ENCODE data around the gene PKP4.
A peak's percentile ranks its signal among the peaks of the same experiment; 100 is the strongest.
"Not testable (repeated sequence)": the region's sequence is repeated elsewhere in the genome, so short reads cannot be mapped to it uniquely, and the experiment has no call there.

The PKP4 gene

DNA sequence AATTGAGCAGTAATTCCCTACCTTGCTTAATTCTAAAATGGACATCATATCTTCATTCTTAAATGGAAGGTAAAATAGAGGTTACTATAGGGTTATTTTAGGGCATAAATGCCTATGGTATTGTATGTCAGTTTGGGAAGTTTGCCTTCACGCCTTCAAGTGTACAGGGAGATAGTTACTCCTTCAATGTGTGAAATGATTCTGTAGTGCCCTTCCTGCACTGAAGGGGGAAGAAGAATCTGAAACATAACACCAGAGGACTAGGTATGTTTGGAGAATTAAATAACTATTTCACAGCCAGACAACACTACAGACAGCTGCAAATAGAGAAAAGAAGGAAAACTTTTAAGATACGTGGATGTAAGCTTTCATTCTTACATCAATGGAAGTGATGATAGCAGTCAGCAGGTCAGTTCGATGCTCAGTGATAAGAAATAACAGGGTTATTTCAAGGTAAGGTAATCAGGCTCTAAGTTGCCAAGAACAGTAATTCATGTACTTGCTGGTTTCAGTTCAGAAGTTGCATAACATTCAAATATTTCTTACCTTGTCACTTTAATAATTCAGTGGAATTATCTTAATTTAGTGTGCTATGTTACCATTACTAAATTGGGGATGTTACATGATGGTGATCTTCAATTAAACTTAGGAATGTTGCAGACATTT lies 4.0 kb downstream of the PKP4 start:
- no peak overlapping the region for H3K27ac Mint-ChIP-seq
- no peaks in the 10 kb centered on the region for H3K27me3 Mint-ChIP-seq

DNA sequence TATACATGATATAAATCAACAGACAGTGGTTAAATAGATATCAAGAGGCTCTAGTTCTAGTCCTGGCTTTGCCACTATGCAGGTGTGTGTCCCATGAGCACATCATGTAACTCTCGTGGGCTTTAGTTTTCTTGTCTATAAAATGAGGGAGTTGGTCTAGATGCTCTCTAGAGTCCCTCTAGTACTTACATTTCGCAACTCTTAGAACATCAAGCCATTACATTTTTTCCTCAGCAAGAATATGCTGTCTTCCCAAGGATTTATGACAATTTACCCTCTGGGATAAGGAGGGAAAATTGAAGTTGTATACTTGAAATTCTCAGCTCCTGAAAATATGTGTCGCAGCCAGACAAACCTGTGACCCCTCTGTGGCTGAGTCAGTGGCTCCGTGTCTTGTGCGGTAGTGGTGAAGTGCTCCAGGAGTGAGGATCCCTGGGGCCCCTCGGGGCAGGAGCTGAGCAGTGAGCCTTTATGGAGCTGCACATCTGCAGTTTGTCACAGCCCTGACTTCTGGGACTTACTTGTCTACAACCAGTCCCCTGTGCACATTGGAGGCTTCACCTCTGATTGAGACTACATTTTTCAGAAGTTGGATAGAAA lies 6.8 kb downstream of the PKP4 start:
- Mint-ChIP-seq H3K4me1 (peaks cover 17% of the 10 kb centered on the region), H3K9me3 (no peaks in the 10 kb centered on the region), H3K27me3 (no peaks in the 10 kb centered on the region), H3K4me3 (no peak overlapping the region), H3K36me3 (no peaks in the 10 kb centered on the region), H3K27ac (no peak overlapping the region)

More for the DNA sequence above, 4.0 kb downstream of the PKP4 start:
- H3K36me3 Mint-ChIP-seq = no peaks in the 10 kb centered on the region
- H3K4me3 Mint-ChIP-seq = no peak overlapping the region
- peaks cover 31% of the 10 kb centered on the region for H3K4me1 Mint-ChIP-seq
- no peaks in the 10 kb centered on the region for H3K9me3 Mint-ChIP-seq

DNA sequence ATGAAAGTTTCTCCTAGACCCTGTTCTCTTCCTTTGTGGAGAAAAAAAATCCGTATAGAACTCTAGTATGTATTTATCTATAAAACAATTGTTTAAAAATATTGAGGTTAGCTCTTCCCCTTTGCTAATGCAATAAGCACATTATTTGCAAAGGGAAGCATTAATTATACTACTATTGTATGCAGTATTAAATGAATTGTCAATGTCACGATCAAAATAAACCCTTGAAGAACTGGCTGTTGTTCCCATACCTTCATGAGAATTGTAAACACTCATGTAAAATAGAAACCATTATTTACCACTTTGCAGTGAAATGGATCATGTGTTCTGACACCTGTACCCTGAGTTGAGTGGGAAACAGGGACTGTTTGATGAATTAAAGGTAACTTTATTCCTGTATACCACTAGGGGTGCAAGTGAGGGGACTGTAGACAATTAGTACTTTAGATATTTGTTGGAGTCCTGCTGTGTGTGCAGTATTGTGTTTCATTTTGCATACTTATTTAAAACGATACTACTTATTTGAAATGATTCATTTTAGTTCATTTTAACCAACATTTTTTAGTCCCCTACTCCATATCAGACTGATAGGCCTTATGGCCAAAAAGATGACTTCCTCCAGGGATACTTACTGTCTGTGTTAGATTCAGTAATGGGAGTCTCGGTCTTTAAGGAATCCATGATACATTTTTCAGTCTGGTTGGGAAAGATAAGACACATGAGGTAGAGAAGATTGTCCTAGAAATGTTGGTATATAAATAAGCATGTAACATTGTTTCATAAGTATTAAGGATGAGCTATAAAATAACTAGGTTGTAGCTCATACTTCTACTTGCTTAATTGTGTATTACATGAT lies 7.9 kb downstream of the PKP4 start:
- Mint-ChIP-seq H3K27ac (no peak overlapping the region), H3K36me3 (peaks cover under 1% of the 10 kb centered on the region), H3K9me3 (no peaks in the 10 kb centered on the region), H3K27me3 (no peaks in the 10 kb centered on the region), H3K4me1 (peaks cover 13% of the 10 kb centered on the region), H3K4me3 (no peak overlapping the region)

DNA sequence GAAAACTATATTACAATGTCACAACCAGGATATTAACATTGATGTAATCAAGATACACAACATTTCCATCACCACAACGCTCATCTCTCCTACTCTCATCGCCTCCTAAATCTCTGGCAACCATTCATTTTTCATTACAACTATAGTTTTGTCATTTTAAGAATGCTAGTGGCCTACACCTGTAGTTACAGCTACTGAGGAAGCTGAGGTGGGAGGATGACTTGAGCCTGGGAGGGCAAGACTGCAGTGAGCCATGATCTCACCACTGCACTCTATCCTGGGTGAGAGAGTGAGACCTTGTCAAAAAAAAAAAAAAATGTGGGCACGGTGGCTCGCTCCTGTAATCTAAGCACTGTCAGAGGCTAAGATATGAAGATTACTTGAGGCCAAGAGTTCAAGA lies 10.5 kb downstream of the PKP4 start:
- Mint-ChIP-seq H3K4me1 (no peaks in the 10 kb centered on the region), H3K9me3 (no peaks in the 10 kb centered on the region), H3K27ac (no peak overlapping the region), H3K27me3 (no peaks in the 10 kb centered on the region), H3K4me3 (no peak overlapping the region), H3K36me3 (peaks cover 9% of the 10 kb centered on the region)

DNA sequence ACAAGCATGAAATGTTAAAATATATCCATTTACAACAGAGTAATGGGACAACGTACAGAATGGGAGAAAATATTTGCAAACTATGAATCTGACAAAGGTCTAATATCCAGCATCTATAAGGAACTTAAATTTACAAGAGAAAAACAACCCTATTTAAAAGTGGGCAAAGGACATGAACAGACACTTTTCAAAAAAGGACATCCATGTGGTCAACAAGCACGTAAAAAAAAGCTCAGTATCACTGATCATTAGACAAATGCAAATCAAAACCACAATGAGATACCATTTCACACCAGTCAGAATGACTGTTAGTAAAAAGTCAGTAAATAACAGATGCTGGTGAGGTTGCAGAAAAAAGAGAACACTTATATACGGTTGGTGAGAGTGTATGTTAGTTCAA lies 16.1 kb downstream of the PKP4 start:
- not testable (repeated sequence) for H3K4me3 Mint-ChIP-seq, H3K27ac Mint-ChIP-seq, H3K9me3 Mint-ChIP-seq, H3K27me3 Mint-ChIP-seq
- H3K36me3 Mint-ChIP-seq = peaks cover 10% of the 10 kb centered on the region
- H3K4me1 Mint-ChIP-seq = peaks cover 23% of the 10 kb centered on the region

DNA sequence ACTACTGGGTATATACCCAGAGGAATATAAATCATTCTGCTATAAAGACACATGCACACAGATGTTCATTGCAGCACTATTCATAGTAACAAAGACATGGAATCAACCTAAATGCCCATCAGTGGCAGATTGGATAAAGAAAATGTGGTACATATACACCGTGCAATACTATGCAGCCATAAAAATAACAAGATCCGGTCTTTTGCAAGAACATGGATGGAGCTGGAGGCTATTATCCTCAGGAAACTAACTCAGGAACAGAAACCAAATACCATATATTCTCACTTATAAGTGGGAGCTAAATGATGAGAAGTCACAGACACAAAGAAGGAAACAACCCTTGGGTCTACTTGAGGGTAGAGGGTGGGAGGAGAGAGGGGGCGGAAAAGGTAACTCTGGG lies 16.5 kb downstream of the PKP4 start:
- Mint-ChIP-seq H3K4me1 (peaks cover 28% of the 10 kb centered on the region), H3K36me3 (peaks cover 10% of the 10 kb centered on the region)
- not testable (repeated sequence) for H3K27ac Mint-ChIP-seq, H3K9me3 Mint-ChIP-seq, H3K4me3 Mint-ChIP-seq, H3K27me3 Mint-ChIP-seq

DNA sequence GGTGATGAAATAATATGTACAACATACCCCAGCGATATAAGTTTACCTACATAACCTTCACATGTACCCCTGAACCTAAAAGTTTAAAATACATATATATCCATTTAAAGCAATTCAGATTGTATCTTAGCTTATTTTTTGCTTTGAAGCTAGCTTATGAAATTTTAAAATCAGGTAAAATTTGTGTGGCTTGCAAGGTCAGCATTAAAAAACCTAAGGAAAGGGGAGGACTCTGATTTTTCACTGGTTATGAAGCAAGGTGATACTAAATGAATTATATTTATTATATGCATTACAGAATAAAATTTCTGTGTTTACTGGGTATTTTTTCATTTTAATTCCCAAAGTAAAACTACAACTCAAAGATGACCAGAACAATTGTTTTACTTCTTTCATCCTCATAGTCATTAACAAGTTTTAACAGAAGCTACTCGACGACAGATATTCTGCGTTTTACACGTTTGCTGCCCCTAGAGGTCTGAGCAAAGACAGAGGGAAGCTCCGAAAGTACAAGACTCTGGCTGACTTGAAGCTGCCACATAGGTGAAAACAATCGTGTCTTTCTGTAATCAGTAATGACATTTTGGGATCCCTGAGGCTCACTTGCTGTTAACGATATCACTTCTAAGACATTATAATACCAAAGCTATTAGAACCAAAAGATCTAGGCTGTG lies 17.1 kb downstream of the PKP4 start:
- Mint-ChIP-seq H3K36me3 (peaks cover 10% of the 10 kb centered on the region), H3K4me1 (peaks cover 31% of the 10 kb centered on the region), H3K27me3 (no peaks in the 10 kb centered on the region), H3K27ac (no peak overlapping the region), H3K9me3 (no peaks in the 10 kb centered on the region), H3K4me3 (no peak overlapping the region)

DNA sequence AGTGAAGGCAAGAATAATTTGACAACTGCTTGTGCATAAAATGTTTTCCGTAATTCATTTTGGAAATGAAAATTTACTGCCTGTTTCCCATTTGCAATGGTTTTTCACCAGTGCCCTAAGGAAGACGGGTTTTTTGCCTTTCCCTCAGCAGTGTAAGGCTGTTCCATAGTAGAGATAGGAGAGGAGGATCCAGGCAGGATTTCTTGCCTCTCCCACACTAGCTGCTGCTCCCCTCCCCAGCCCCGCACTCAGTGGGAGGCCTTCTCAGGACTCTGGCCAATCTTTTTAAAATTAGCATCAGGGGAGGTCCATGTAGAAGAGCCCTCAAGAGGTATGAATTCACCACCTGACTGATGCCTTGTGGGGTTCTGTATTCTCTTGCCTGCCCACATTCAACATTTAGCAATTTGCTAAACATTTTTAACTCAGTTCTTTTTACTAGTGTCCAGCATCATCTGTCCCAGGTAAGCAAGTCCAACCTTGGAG lies 17.8 kb downstream of the PKP4 start:
- not testable (repeated sequence) for H3K9me3 Mint-ChIP-seq, H3K4me3 Mint-ChIP-seq, H3K27ac Mint-ChIP-seq, H3K27me3 Mint-ChIP-seq
- peaks cover 31% of the 10 kb centered on the region for H3K4me1 Mint-ChIP-seq
- peaks cover 10% of the 10 kb centered on the region for H3K36me3 Mint-ChIP-seq

DNA sequence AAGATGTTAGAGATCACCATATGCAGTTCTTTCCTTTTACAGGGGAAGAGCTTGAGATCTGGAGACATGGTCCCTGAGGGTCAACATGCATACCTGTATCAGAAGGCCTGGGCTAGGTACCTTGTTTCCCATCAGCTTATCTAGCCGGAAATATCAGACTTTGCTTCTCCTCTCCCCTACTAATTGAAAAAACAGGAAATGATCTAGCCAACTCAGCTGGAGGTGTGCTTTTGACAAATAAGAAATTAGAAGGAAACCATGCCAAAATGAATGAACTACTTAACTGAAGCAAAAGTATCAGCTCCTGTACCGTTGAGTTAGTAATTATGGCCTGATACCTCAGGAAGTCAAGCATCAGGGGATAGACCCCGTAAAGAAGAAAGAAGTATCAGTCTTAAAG lies 20.4 kb downstream of the PKP4 start:
- no peaks in the 10 kb centered on the region for H3K9me3 Mint-ChIP-seq
- peaks cover 1% of the 10 kb centered on the region for H3K36me3 Mint-ChIP-seq
- H3K4me3 Mint-ChIP-seq = peak overlapping the region; percentile 45
- H3K27ac Mint-ChIP-seq = peak overlapping the region; percentile 65
- no peaks in the 10 kb centered on the region for H3K27me3 Mint-ChIP-seq
- H3K4me1 Mint-ChIP-seq = peaks cover 31% of the 10 kb centered on the region

DNA sequence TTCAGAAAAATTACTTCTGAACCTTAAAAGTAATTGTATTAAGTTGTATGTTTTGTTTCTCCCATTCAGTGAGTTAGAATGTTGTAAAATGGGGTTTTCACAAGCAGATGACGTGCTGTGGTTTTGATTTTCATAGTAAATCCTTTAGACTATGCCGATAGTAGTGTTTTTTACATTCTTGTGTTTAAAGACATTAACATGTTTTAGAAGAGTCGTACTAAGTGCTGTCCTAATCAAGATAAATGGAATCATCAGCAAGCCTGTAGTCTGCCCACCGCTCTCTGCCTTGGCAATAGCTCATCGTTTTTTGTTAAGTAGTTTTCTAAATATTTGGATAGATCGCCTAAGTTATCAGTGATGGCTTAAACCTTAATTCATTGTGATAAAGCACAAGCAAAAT lies 21.5 kb downstream of the PKP4 start:
- Mint-ChIP-seq H3K27ac (no peak overlapping the region), H3K9me3 (no peaks in the 10 kb centered on the region), H3K4me3 (no peak overlapping the region), H3K27me3 (no peaks in the 10 kb centered on the region), H3K4me1 (peaks cover 33% of the 10 kb centered on the region), H3K36me3 (peaks cover 3% of the 10 kb centered on the region)

DNA sequence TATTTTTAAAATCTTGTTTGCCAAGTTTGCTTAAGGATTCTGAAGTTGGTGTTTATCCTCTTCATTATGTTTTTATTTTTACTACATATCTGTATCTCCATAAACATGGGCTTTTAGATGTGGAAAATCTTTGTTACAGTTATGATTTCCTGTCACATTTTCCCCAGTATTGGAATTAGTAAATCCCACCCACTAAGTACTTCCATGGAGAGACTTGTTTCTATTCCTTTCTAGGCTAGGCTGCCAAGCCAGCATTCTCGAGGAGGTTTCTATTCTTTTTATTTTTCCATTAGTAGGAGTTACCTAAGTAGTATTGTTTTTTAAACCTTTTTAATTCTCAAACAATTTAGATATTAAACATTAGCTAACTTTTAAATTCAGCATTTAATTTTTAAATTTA lies 22.1 kb downstream of the PKP4 start:
- Mint-ChIP-seq H3K27me3 (no peaks in the 10 kb centered on the region), H3K36me3 (peaks cover 4% of the 10 kb centered on the region), H3K4me1 (peaks cover 34% of the 10 kb centered on the region), H3K4me3 (no peak overlapping the region), H3K9me3 (no peaks in the 10 kb centered on the region), H3K27ac (no peak overlapping the region)

DNA sequence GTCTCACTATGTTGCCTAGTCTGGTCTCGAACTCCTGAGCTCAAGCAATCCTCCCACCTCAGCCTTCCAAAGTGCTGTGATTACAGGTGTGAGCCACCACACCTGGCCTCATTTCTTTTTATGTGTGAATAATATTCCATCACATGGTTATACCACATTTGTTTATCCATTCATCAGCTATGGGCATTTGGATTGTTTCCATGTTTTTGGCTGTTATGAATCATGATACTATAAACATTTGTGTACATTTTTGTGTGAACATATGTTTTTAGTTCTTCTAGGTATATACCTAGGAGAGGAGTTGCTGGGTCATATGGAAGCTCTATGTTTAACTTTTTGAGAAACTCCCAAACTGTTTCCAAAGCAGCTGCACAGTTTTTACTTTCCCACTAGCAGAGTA lies 24.4 kb downstream of the PKP4 start:
- peaks cover 26% of the 10 kb centered on the region for H3K4me1 Mint-ChIP-seq
- H3K27me3 Mint-ChIP-seq = no peaks in the 10 kb centered on the region
- peaks cover 2% of the 10 kb centered on the region for H3K36me3 Mint-ChIP-seq

DNA sequence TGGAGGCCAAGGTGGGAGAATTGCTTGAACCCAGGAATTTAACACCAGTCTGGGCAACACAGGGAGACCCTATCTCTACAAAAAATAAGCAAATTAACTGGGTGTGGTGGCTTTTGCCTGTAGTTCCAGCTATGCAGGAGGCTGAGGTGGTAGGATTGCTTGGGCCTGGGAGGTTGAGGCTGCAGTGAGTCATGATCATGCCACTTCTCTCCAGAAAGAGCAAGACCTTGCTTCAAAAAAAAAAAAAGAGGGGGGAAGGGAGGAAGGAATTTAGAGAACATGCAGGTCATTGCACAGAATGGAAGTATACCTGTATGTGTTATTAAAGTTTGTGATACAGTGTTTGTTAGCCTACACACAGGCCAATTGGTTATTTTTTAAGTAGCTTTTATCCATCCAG lies 25.8 kb downstream of the PKP4 start:
- Mint-ChIP-seq H3K27me3 (no peaks in the 10 kb centered on the region), H3K4me3 (no peak overlapping the region), H3K4me1 (peaks cover 14% of the 10 kb centered on the region), H3K36me3 (peaks cover 2% of the 10 kb centered on the region), H3K27ac (no peak overlapping the region), H3K9me3 (no peaks in the 10 kb centered on the region)

More for the DNA sequence above, 24.4 kb downstream of the PKP4 start:
- H3K4me3 Mint-ChIP-seq = no peak overlapping the region
- no peak overlapping the region for H3K27ac Mint-ChIP-seq
- H3K9me3 Mint-ChIP-seq = no peaks in the 10 kb centered on the region

DNA sequence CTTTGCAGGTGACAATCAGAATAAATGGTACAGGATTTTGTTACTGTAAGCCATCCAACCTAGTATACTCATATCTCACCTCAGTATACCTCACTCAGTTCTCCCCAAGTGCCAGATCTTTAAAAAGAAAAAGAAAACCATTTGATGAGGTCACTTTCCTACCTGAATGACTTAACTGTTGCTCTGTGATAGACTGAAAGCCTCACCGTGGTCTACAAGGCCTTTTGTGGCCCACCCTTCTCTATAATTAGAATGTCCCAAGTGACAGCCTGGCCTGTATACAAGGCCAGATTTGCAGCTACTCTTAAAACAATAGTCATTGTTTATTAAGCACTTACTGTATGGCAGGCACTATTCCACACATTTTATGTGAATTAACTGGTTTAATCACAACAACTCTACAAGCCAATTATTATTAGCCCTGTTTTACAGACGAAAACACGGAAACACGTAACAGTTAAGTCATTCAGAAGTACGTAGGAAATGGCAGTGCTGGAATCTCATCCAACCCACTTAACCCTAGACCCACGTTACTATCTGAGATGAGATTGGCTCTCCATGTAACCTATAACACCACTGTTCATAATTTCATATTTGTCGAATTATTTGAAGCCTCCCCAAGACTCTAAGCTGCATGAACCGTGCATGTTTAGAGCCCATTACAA lies 28.3 kb downstream of the PKP4 start:
- Mint-ChIP-seq H3K36me3 (peaks cover 2% of the 10 kb centered on the region), H3K9me3 (no peaks in the 10 kb centered on the region), H3K27me3 (no peaks in the 10 kb centered on the region), H3K27ac (no peak overlapping the region), H3K4me1 (peaks cover 4% of the 10 kb centered on the region), H3K4me3 (no peak overlapping the region)
